ENCODE measurements around the gene MRM2. TPM values are rescaled to one million over a fixed set of nuclear protein-coding genes. Genes with fewer than 3 reads are reported as not detected.

Gene MRM2
- polyA plus RNA-seq, 2 of the 4 experiments (the other 2 are of a cell fraction), result 35.6 to 44.0 TPM

DNA sequence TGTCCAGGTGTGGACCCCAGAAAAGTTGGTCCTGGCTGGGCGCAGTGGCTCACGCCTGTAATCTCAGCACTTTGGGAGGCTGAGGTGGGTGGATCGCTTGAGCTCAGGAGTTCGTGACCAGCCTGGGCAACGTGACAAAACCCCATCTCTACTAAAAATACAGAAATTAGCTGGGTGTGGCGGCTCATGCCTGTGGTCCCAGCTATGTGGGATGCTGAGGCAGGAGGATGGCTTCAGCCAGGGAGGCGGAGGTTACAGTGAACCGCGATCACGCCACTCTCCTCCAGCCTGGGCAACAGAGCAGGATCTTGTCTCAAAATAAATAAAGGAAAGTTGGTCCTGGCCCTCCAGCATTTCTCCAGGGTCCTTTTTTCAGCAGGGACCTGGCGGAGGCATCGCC is 1.5 kb upstream of the MRM2 start (continued):
- TF ChIP-seq, protein P1, sequence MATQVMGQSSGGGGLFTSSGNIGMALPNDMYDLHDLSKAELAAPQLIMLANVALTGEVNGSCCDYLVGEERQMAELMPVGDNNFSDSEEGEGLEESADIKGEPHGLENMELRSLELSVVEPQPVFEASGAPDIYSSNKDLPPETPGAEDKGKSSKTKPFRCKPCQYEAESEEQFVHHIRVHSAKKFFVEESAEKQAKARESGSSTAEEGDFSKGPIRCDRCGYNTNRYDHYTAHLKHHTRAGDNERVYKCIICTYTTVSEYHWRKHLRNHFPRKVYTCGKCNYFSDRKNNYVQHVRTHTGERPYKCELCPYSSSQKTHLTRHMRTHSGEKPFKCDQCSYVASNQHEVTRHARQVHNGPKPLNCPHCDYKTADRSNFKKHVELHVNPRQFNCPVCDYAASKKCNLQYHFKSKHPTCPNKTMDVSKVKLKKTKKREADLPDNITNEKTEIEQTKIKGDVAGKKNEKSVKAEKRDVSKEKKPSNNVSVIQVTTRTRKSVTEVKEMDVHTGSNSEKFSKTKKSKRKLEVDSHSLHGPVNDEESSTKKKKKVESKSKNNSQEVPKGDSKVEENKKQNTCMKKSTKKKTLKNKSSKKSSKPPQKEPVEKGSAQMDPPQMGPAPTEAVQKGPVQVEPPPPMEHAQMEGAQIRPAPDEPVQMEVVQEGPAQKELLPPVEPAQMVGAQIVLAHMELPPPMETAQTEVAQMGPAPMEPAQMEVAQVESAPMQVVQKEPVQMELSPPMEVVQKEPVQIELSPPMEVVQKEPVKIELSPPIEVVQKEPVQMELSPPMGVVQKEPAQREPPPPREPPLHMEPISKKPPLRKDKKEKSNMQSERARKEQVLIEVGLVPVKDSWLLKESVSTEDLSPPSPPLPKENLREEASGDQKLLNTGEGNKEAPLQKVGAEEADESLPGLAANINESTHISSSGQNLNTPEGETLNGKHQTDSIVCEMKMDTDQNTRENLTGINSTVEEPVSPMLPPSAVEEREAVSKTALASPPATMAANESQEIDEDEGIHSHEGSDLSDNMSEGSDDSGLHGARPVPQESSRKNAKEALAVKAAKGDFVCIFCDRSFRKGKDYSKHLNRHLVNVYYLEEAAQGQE (IDR thresholded peaks at IDR 0.05), result no peak

DNA sequence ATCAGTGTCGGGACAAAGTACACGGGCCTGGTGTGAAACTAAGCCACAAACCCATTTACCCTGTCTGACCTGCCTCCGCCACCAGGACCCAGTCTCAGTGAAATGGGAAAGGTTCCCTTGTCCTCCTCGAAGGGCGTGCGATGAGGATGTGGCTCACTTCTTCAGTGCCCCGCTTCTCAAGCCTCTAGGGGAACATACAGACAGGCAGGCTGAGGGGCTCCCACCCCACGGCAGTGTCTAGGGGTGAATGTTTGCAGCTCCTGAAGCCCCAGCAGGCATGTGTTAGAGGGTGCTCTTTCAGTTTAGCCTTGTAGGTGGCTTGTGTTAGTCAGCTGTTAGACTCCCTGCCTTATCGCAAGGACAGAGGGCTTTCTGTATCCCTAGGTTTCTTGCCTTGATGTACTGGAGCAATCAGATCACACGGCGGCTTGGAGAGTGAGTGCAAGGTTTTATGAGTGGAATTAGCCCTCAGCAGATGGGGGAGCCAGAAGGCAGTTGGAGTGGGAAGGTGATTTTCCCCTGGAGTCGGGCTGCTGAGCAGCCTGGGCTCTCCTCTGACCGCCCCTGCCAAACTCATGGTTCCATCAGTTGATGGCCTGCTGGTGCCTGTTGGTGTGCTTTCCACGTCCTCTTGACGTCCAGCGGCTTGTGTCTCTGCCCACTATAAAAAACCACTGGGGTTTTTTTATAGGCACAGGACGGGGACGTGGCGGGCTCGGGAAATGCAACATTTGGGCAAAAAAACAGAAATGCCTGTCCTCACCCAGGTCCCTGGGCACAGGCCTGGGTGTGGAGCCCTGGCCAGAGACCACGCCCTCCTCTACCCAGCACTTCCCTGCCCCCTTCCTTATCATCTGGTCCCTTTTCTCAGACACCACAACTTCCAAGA is 780 bp upstream of the MRM2 start:
- ATAC-seq, result peak; percentile 62
- Histone ChIP-seq H3K4me2 (peak overlapping the region; percentile 93), H3K9me3 (no peaks in the 10 kb centered on the region), H3K4me3 (peak overlapping the region; percentile 99), H3K27ac (peak overlapping the region; percentile 94 to 98), H3K4me1 (peaks cover 16% of the 10 kb centered on the region)
- FAIRE-seq, result no peak
- TF ChIP-seq JUNB (IDR thresholded peaks at IDR 0.05) (no peak), HEYL (CRISPR knock-in tag; IDR thresholded peaks at IDR 0.05) (no peak), POLR2A (IDR thresholded peaks at IDR 0.05; ENCODE audit: low read length) (no peak), PHF8 (IDR thresholded peaks at IDR 0.05; ENCODE audit: borderline replicate concordance, low read depth) (no peak), ZNF302 (CRISPR knock-in tag; IDR thresholded peaks at IDR 0.05) (no peak), ZC3H11A (IDR thresholded peaks at IDR 0.05) (no peak), CBX2 (IDR thresholded peaks at IDR 0.05; ENCODE audit: borderline replicate concordance, low read depth) (no peak), GATA3 (IDR thresholded peaks at IDR 0.05; ENCODE audit: borderline replicate concordance) (no peak), EHF (CRISPR knock-in tag; IDR thresholded peaks at IDR 0.05) (no peak), E2F6 (IDR thresholded peaks at IDR 0.05; ENCODE audit: borderline replicate concordance, low read depth) (no peak), FOSL2 (IDR thresholded peaks at IDR 0.05) (no peak), FOSL2 (CRISPR knock-in tag; IDR thresholded peaks at IDR 0.05) (no peak), NPAS2 (CRISPR knock-in tag; IDR thresholded peaks at IDR 0.05; ENCODE audit: borderline replicate concordance) (no peak), PBX3 (IDR thresholded peaks at IDR 0.05) (no peak)
- TF ChIP-seq, protein P2, sequence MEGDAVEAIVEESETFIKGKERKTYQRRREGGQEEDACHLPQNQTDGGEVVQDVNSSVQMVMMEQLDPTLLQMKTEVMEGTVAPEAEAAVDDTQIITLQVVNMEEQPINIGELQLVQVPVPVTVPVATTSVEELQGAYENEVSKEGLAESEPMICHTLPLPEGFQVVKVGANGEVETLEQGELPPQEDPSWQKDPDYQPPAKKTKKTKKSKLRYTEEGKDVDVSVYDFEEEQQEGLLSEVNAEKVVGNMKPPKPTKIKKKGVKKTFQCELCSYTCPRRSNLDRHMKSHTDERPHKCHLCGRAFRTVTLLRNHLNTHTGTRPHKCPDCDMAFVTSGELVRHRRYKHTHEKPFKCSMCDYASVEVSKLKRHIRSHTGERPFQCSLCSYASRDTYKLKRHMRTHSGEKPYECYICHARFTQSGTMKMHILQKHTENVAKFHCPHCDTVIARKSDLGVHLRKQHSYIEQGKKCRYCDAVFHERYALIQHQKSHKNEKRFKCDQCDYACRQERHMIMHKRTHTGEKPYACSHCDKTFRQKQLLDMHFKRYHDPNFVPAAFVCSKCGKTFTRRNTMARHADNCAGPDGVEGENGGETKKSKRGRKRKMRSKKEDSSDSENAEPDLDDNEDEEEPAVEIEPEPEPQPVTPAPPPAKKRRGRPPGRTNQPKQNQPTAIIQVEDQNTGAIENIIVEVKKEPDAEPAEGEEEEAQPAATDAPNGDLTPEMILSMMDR (IDR thresholded peaks at IDR 0.05), result no peak
- POLR2A ChIA-PET, result interaction anchor here (1.0 to 2.0 kb wide), 5 partner anchors 9 to 111 kb away, joined by 3 to 8 read pairs (median 3); partner anchors contain the start of gene MAD1L1
- CTCF ChIA-PET, result interaction anchor here (0.7 to 4.4 kb wide), 2 partner anchors 13 to 105 kb away, joined by 3 to 18 read pairs; no protein-coding TSS in a partner anchor
- peak; percentile 32 to 33 for DNase-seq (ENCODE audit: low read depth in 1 of 2, low spot score in 1 of 2)
- 46% methylated on average over 17 of the region's 21 CpGs for WGBS (ENCODE audit: missing lambda C conversion rate)

DNA sequence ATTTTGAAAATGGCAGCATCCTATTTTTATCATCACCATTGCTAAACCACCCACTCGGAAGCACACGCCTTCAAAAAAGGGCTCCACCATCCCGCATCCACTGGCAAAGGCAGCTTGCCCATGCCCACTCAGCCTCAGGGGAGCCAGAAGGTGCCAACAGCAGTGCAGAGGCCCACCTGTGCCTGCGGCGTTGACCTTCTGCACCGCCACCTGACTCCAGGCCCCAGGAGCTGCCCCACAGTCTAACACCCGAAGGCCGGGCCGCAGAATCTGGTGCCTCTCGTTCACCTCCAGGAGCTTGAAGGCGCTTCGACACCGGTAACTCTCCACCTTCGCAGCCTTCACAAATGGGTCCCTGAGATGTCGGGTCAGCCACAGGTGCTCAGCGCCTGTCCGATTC is 2.8 kb downstream of the MRM2 start:
- FAIRE-seq, result no peak
- no peak for DNase-seq (ENCODE audit: low read depth in 1 of 2, low spot score in 1 of 2)
- CTCF ChIA-PET, result interaction anchor here (4.4 kb wide), 1 partner anchor 108 kb away, joined by 18 read pairs; no protein-coding TSS in a partner anchor
- Histone ChIP-seq H3K4me3 (no peak overlapping the region), H3K4me1 (peaks cover 16% of the 10 kb centered on the region), H3K9me3 (no peaks in the 10 kb centered on the region), H3K27ac (no peak overlapping the region), H3K4me2 (no peak overlapping the region)
- POLR2A ChIA-PET, result no interaction called here
- WGBS (ENCODE audit: missing lambda C conversion rate), result 96% methylated on average over 17 of the region's 17 CpGs
- no peak for ATAC-seq
- no peak for TF ChIP-seq HES2 (IDR thresholded peaks at IDR 0.05)
- TF ChIP-seq, protein P3, sequence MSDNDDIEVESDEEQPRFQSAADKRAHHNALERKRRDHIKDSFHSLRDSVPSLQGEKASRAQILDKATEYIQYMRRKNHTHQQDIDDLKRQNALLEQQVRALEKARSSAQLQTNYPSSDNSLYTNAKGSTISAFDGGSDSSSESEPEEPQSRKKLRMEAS (IDR thresholded peaks at IDR 0.05), result no peak
- no peak for TF ChIP-seq ESRRA (IDR thresholded peaks at IDR 0.05; ENCODE audit: borderline replicate concordance, low read length)
- no peak for TF ChIP-seq HOXA7 (CRISPR knock-in tag; IDR thresholded peaks at IDR 0.05)
- no peak for TF ChIP-seq RNF2 (IDR thresholded peaks at IDR 0.05; ENCODE audit: borderline replicate concordance, low read depth)
- no peak for TF ChIP-seq FOSL2 (IDR thresholded peaks at IDR 0.05)
- no peak for TF ChIP-seq FOSL2 (CRISPR knock-in tag; IDR thresholded peaks at IDR 0.05)
- no peak for TF ChIP-seq TFCP2L1 (CRISPR knock-in tag; IDR thresholded peaks at IDR 0.05)
- TF ChIP-seq BHLHE40 (IDR thresholded peaks at IDR 0.05; ENCODE audit: low read depth, low read length), result no peak
- no peak for TF ChIP-seq HOXB13 (CRISPR knock-in tag; IDR thresholded peaks at IDR 0.05; ENCODE audit: low read depth)
- no peak for TF ChIP-seq PHF8 (IDR thresholded peaks at IDR 0.05; ENCODE audit: borderline replicate concordance, low read depth)

Data from A549 (cell line).